ENCODE measurements around the gene JMJD6.
"Not testable (repeated sequence)": the region's sequence is repeated elsewhere in the genome, so short reads cannot be mapped to it uniquely, and the experiment has no call there.

The JMJD6 gene

DNA sequence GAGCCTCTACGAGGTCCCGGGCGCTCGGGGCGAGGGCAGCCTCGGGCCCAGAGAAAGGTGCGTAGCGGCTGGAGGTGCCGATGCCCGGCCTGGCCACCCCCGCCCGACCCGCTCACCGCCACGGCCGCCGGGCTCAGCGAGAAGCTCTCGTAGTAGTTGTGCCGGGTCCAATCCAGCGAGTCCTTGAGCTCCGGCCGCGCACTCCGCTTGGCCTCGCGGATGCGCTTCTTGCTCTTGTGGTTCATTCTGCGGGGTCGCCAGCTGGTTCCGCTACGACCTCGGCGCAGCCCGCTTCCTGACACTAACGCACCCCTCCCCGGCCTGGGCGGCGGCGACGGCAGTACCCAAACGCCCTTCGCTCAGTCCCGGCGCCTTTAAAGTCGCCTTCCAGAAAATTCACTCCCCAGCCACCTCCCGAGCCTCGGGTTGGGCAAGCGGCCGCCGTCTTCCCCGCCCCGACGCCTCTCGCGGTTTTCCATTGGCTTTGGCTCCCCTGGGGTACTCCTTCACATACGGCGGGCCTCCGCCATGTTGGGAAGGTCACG, at the start of gene JMJD6:
Gene JMJD6, minus strand, starts transcription at position 376 of the 545 bp plus-strand sequence. Its CDS starts 131 bp downstream, at position 245.
- peak; percentile 88 to 91 for DNase-seq (ENCODE audit: low read depth in 1 of 2, low spot score in 1 of 2)

DNA sequence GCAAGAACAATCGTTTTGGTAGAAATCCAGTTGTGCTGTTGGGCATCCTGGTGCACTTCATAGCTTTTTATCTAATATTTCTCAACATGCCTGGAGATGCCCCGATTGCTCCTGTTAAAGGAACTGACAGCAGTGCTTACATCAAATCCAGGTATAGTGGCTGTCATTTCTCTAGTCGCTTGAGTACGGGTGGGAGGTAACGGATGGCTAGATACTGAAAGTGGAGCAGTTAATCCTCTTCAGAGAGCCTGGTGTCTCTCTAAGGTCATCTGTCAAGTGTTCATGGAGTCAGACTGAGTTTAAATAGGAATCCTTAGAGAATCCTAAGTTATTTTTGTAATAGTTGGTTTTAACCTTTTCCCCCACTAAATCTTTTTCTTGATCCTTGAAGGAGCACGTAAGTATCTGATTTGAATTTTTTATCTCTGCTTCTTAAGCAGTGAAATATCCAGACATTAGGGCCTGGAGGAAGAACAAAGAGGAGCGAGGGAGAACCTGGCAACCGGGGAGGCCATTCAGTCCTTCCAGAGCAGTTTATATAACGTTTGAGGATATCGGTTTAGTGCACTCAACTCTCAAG, 48.7 kb upstream of the JMJD6 start:
- DNase-seq (ENCODE audit: low read depth in 1 of 2, low spot score in 1 of 2), result no peak

DNA sequence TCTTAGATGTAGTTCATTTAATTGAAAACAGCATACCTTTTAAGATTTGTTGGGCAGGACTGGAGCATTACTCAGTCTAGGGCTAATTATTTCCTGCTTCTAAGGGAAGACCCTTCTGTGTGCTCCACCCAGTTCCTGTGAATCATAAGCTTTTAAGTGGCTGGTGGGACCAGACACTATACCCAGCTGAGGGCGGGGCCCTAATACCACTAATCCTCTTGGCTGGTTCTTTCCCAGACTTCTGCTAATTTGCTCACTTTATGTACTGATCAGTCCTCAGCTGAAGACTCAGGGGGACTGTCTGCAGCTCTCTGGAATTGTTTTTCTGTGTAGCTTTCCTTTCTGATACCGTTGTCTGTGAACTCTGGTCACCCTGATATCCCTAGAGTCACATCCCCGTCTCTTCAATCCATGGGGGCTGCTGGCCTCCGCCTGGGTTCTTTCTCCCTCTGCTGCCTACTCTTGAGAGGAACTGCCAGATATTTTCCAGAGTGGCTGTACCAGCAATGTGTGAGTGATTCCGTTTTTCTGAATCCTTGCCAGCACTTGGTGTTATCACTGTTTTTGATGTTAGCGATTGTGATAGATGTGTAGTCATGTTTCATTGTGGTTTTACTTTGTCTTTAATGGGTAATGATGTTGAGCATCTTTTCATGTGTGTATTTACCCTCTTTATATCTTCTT, 46.6 kb upstream of the JMJD6 start:
- DNase-seq (ENCODE audit: low read depth in 1 of 2, low spot score in 1 of 2), result peak in 1 of 2 donors; percentile 31

DNA sequence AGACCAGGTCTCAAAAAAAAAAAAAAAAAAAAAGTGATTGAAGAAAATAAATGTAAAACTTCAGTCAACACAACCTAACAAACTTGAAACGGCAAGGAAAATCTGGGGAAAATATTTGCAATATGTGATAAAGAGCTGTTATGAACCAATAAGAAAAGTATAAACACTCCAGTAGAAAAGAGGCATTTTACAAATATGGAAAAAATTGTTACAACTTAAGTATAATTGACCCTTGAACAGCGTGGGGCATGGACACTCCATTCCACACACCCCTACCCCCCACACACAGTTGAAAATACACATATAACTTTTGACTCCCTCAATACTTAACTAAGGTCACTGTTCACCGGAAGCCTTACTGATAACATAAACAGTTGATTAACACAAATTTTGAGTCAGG, 32.2 kb upstream of the JMJD6 start:
- DNase-seq (ENCODE audit: low read depth in 1 of 2, low spot score in 1 of 2), result no peak

DNA sequence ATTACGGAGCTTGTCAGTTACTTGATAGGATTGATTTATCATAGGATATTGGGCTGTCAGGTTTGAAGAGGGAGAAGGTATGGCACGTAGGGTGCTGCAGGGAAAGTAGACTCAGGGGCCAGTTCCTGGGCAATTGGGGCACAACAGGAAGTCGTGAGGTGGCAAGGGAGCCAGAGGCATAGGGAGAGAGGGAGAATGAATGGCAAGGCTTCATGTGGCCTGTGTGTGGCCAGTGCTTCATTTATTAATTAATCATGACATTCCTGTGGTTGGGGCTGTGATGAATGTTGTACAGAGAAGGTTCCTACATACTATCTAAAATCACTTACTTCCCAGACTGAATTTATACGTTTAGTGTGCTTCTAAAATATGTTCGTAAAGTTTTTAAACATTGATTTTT, 30.9 kb upstream of the JMJD6 start:
- no peak for DNase-seq (ENCODE audit: low read depth in 1 of 2, low spot score in 1 of 2)

DNA sequence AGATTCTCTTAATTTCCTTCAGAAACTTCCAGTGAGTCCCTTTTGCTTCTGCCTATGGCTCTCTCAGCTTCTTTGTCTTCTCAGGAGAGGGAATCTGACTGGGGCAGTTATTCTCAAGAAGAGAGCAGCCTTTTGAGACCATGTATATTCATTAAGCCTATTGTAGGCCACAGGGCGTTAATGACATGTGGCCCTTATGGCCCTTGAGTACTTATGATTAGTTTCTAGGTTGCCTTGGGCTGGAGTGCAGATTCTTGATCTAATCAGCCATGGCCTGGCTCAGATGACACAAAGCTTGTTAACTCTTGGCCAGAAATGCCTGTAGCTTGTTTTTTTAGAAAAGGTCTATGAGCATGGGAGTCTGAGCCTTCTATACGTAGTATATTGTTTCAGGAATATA, 28.9 kb upstream of the JMJD6 start:
- no peak for DNase-seq (ENCODE audit: low read depth in 1 of 2, low spot score in 1 of 2)

DNA sequence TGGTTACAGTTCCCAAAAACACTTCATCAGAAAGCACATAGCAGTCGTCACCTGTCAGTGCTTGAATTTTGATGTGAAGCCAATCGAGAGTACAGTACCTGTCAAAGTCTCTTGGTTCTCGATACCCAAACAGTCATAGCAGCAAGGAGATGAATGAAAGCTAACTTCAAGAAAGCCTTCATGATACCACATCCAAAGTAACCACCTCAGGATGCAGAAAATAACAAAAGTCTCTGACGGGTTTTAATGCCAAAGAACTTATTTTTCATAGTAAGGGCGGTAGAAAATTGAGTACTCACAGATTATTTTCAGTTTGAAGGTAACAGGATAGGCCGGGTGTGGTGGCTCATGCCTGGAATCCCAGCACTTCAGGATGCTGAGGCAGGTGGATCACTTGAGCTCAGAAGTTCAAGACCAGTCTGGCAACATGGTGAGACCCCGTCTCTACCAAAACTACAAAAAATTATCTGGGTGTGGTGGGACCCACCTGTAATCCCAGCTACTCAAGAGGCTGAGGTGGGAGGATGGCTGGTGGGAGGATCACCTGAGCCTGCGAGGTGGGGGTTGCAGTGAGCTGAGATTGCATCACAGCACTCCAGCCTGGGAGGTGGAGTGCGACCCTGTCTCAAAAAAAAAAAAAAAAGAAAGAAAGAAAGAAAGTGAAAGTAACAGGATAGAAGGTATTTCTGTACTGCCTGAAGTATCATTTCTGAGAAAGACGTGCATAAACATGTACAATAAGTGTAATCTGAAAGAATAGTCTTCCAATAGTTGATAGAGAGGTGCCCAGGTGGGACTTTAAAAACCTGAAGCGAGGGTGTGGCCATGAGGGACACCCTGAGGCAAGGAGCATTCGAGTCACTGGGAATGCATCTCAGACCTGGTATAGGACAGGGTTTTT, 26.9 kb upstream of the JMJD6 start:
- DNase-seq (ENCODE audit: low read depth in 1 of 2, low spot score in 1 of 2), result no peak

DNA sequence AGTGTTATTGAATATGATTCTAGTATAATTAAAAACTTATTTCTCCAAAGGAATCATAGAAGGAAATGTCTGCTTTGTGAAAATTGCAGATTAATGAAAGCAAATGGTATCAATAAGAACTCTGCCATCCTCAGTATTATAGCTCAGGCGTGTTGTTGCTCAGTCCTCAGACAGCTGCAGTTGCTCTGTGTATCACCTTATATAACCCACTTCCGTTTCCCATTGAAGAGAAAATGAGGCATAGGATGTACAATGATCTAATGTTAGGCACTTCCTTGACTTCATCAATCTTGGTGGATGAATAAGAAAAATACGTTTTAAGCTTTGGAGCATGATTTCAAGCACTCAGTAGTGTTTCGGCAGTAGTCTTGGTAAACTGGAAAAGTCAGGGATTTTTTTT, 25.6 kb upstream of the JMJD6 start:
- no peak for DNase-seq (ENCODE audit: low read depth in 1 of 2, low spot score in 1 of 2)

DNA sequence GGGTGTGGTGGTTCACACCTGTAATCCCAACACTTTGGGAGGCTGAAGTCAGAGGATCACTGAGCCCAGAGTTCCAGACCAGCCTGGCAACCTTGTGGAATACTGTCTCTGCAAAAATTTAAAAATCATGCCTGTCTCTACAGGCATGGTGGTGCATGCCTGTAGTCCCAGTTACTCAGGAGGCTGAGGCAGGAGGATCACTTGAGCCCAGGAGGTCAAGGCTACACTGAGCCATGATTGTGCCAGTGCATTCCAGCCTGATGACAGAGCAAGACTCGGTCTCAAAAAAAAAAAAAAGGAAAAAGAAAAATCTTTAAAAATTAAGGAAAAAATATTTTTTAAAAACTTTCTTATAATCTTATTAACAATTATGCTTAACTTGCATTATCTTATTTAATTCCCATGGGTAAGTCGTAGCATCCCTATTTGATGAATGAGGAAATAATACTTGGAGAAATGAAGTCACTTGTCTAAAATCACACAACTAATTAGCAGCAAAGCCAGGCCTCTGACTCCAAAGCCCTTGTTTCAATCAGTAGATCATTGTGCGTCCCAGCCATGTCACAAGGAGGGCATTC, 25.1 kb upstream of the JMJD6 start:
- DNase-seq (ENCODE audit: low read depth in 1 of 2, low spot score in 1 of 2), result no peak

DNA sequence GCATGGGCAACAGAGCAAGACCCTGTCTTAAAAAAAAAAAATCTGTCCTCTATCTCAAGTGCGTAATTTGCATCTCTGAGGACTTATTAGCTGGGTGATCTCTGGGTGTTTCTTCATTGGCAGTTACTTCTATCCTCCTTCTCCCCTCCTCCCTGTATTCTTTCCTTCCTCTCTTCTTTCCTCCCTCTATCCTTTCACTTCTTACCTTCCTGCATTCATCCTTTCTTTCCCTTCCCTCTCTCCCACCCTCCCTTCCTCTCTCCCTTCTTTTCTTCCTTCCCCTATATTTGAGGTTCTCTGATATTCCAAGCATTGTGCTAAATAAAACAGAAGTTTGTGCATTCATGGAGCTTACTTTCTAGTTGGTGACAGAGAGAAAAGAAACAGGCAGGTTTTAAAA, 22.3 kb upstream of the JMJD6 start:
- no peak for DNase-seq (ENCODE audit: low read depth in 1 of 2, low spot score in 1 of 2)

DNA sequence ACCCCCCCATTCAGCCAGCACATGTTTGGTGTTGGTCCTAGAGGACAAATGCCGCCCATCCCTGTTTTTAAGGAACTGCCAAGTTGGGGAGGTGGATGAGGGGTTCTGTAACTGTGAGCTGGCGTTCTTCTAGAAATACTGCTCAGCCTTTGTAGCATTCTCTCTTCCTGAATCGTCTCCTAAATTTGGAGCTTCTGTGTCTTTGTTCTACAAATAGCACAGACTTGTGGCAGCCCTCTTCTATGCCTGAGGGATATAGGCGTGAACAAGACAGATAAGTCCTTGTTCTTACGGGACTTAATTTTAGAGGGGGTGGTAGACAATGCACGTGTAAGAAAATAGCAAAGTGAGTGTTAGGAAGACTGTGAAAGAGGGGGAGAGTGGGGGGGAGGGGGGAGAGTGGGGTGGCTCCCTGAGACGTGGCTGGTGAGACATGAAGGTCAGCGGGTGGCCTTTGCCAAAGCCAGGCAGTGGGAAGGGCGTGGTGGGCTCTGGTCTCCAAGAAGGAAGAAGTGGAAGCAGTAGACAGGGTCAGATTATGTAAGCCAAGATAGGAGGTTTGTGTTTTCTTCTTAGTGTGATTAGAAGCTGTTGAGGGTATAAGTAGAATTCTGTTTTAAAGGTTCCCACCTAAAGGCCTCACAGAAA, 21.4 kb upstream of the JMJD6 start:
- DNase-seq (ENCODE audit: low read depth in 1 of 2, low spot score in 1 of 2), result no peak

DNA sequence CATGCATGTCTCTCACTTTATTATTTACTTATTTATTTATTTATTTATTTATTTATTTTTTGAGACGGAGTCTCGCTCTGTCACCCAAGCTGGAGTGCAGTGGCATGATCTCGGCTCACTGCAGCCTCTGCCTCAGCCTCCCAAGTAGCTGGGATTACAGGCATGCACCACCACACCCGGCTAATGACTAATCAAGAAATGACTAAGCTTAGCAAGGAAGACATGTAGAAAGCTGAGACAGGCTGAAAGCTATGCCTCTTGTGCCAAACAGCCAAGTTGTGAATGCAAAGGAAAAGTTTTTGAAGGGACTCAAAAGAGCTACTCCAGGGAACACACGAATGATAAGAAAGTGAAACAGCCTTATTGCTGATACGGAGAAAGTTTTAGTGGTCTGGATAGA, 19.4 kb upstream of the JMJD6 start:
- not testable (repeated sequence) for DNase-seq (ENCODE audit: low read depth in 1 of 2, low spot score in 1 of 2)

DNA sequence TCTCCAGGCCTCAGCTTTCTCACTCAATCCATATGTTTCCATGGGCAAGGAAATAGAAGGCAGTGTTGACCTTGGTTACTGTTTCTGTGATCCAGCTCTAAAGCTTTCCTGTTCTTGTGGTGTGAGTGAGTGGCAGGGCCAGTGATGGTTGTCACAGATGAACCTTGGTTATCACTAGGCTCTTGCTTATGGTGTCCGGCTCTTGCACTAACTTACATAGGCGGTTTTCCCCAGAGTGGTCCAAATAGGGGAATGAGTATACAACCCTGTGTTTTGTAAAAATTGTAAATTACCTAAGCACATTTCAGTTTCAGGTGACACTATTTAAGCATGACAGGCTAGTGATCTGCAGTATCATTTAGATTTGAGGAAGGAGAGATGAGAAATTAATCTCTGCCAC, 18.3 kb upstream of the JMJD6 start:
- DNase-seq (ENCODE audit: low read depth in 1 of 2, low spot score in 1 of 2), result no peak

DNA sequence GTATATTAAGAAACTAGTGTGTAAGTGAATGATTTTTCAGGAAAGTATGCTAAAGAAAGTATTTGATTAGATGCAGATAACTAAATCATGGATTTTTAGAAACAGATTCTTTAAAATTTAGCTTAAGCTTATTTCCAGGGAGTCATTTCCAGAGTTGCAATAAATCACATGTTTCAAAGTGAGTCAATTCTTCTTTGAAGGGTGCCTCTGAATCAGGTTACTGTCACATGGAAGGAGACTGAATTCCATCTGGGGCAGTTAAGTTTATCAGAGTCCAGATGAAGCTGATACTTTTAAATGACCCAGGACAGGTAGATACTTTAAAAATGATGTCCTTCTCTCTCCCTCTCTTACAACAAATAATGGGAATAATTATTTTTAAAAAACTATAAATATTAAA, 16.6 kb upstream of the JMJD6 start:
- no peak for DNase-seq (ENCODE audit: low read depth in 1 of 2, low spot score in 1 of 2)

DNA sequence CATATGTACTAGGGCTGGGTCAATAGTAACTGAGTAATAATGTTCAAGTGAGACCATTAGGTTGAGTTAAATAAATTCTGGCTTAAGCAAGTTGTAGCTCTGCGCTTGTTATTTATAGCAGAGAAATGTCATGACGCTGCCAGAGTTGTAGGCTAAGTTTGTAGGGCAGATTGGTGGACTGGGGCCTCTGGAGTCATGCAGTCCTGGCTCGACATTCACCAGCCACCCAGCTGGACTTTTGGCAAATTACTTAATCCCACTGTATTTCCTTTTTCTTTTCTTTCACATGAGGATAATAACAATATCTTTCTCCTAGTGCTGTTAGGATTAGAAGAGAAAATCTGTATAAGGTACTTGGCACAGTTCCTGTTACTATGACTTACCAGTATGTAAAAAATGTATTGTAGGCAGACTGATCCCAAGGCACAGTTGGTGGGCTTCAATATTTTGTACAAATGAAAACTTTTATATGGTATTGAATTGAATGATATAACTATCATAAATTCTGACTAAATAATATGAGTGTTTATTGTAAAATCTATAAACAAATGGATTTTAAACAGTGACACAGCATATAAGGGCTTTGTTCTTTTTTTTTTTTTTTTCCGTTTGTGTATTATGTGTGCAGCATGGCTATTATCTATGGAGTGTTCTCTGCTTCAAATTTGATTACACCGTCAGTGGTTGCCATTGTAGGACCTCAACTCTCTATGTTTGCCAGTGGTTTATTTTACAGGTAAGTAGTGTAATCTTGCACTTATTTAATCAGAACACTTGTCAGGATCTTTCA, 14.1 kb upstream of the JMJD6 start:
- DNase-seq (ENCODE audit: low read depth in 1 of 2, low spot score in 1 of 2), result no peak

DNA sequence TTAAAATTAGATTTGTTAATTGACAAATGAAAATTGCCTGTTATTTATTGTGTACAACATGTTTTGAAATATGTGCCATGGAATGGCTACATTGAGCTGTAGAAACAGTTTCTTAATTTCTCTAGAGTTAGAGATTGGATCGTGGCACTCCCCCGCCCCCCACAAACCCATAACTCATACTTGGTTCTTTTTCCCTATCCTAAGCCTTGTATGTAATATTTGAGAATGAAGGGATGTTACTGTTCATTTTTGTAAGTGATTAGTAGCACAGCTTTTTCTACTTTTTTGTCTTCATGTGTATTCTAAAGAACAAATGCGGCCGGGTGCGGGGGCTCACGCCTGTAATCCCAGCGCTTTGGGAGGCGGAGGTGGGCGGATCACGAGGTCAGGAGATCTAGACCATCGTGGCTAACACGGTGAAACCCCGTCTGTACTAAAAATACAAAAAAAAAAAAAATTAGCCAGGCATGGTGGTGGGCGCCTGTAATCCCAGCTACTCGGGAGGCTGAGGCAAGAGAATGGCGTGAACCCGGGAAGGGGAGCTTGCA, 13.2 kb upstream of the JMJD6 start:
- DNase-seq (ENCODE audit: low read depth in 1 of 2, low spot score in 1 of 2), result not testable (repeated sequence)

DNA sequence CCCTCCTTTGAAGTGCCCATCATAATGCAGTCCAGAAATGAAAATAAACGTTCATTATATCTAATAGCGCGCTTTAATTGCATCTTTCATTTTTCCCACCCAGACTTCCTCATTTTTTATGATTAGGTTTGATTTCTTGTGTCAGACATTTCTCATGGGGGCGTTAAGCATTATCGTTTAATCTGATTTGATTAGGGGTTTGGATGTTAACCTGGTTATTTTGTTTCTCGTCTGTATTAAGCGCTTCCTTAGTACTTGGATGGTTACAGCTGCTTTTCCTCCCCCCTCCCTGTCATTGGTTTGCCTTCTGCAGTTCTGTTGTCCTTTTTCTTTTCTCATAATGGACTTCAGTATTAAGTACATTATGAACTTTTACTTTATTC, 12.1 kb upstream of the JMJD6 start:
- no peak for DNase-seq (ENCODE audit: low read depth in 1 of 2, low spot score in 1 of 2)

DNA sequence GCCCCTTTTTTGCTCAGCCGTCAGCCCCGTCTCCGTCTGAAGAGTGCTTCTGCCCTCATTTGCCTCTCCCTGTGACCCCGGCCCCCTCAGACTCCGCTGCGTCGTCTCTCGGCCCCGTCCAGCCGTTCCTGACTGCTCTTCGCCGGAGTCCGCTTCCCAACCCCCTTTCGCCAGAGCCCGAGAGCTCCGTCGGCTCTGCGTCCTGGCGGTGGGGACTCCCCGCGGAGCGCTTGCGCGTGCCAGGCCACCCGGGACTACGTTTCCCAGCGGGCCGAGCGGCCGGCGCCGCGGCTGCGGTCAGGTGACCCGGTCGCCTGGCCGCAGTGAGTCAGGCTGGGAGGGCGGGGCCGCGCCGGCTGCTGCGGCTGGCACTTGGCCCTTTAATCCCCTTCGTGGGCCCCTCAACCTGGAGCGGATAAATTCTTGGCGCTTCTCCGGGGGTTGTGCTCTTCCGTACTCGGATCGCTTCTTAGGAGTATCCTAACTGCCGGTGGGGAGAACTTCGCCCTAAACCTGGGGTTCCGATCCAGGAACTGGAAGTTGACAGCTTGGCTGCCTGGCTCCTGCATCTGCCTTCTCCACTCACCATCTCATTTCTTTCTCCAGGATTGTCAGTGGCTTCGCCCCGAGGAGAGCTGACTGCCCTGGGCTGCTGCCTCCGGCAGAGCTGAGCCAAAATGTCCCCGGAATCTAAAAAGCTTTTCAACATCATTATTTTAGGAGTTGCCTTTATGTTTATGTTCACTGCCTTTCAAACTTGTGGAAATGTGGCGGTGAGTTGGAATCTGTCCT, 11.5 kb upstream of the JMJD6 start, which contains the start of gene MFSD11:
Gene MFSD11, plus strand, starts transcription at position 444 of the 792 bp plus-strand sequence. Its CDS starts 234 bp downstream, at position 678.
- peak; percentile 85 to 88 for DNase-seq (ENCODE audit: low read depth in 1 of 2, low spot score in 1 of 2)

DNA sequence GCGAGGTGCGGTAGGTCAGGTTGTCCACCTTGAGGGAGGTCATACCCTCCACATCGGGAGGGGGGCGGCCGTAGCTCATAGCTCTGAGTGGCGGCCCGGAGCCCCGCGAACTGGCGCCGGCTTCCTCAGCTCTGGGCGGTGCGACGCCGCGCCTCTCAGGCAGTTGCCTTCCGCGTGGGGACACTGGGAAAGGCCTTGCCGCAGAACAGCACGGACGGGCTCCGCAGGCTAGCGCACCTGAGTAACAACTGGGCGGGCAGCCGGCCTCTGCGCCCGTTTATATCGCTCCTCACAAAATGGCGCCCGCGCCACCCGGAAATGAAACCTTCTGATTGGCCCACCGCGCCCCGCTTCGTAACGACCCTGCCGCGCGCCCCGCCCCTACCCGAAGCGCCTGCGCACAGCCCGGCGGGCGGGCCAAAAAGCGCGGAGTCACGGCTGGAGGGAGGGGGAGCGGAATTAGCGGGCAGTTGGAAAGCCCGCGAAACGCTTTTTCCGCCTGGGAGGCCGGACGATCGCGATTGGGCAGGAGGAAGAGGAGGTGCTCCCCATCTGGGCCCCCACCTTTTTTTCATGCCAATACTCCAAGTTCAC, 10.8 kb upstream of the JMJD6 start, which contains the start of gene SRSF2:
Gene SRSF2, minus strand, starts transcription at position 250 of the 594 bp plus-strand sequence. Its CDS starts 171 bp downstream, at position 79.
- peak; percentile 98 to 99 for DNase-seq (ENCODE audit: low read depth in 1 of 2, low spot score in 1 of 2)
